WERI-Rb-1 (cell line): ENCODE data around the gene SS18L1.
A peak's percentile ranks its signal among the peaks of the same experiment; 100 is the strongest.

Source experiments
- DNase-seq: peaks from one replicate; pipeline ENCODE4 v3.0.0-alpha.2; 2020
- H3K27ac ChIP-seq: fragments of 250-450 bp; sonication (Bioruptor Pico); 2 replicates; pipeline ENCODE4 v1.5.1; 2020; ENCODE audit warnings: mild to moderate bottlenecking, moderate library complexity
- H3K27me3 ChIP-seq: fragments of 250-450 bp; sonication (Bioruptor Pico); 2 replicates; pipeline ENCODE4 v1.5.1; 2021; ENCODE audit warnings: mild to moderate bottlenecking, low read depth, moderate library complexity; ENCODE audit not compliant: insufficient read depth, severe bottlenecking
- H3K36me3 ChIP-seq: fragments of 250-450 bp; sonication (Bioruptor Pico); 2 replicates; pipeline ENCODE4 v1.5.1; 2020; ENCODE audit warnings: mild to moderate bottlenecking, moderate library complexity
- H3K4me3 ChIP-seq: 2 replicates; pipeline ENCODE4 v1.5.1; 2011; ENCODE audit warnings: low read depth, mild to moderate bottlenecking, control low read depth, low read length
- H3K9me3 ChIP-seq: fragments of 250-450 bp; sonication (Bioruptor Pico); 2 replicates; pipeline ENCODE4 v1.5.1; 2021; ENCODE audit warnings: mild to moderate bottlenecking, moderate library complexity; ENCODE audit not compliant: severe bottlenecking
- CTCF ChIP-seq: IDR thresholded peaks from 2 replicates; pipeline ENCODE4 v1.5.1; 2011; ENCODE audit warnings: low read depth, mild to moderate bottlenecking, control low read depth, inconsistent platforms, low read length

Gene SS18L1

GRCh38 chr20:62217913-62218773 is 74.6 kb downstream of the SS18L1 start:
- DNase-seq: no peak
- H3K9me3 ChIP-seq: no peaks in the 10 kb centered on the region
- no peak overlapping the region for H3K4me3 ChIP-seq
- no peaks in the 10 kb centered on the region for H3K27me3 ChIP-seq
- H3K27ac ChIP-seq: no peak overlapping the region
- TF ChIP-seq CTCF: no peak
- peaks cover 23% of the 10 kb centered on the region for H3K36me3 ChIP-seq

GRCh38 chr20:62219101-62219991 is 75.8 kb downstream of the SS18L1 start:
- Histone ChIP-seq H3K27me3 (no peaks in the 10 kb centered on the region), H3K9me3 (no peaks in the 10 kb centered on the region), H3K27ac (peak overlapping the region; percentile 66), H3K36me3 (peaks cover 23% of the 10 kb centered on the region), H3K4me3 (peak overlapping the region; percentile 79)
- TF ChIP-seq CTCF: no peak
- peak; percentile 78 for DNase-seq

GRCh38 chr20:62219992-62220665 is 76.6 kb downstream of the SS18L1 start, which contains the start of gene HRH3:
Gene HRH3, minus strand, starts transcription at chr20:62220278. Its CDS starts 308 bp downstream, at chr20:62219970.
- peak within 1 kb of the TSS; percentile 66 for H3K27ac ChIP-seq
- no peaks in the 10 kb centered on the region for H3K9me3 ChIP-seq
- no peak for TF ChIP-seq CTCF
- DNase-seq: peak; percentile 52
- peaks cover 18% of the 10 kb centered on the region for H3K36me3 ChIP-seq
- H3K27me3 ChIP-seq: no peaks in the 10 kb centered on the region
- H3K4me3 ChIP-seq: peak within 1 kb of the TSS; percentile 79

- H3K27ac ChIP-seq: no peak overlapping the region
- TF ChIP-seq CTCF: no peak; the same call in 1 of the 2 replicates
- no peaks in the 10 kb centered on the region for H3K9me3 ChIP-seq
- peak overlapping the region; percentile 51 for H3K4me3 ChIP-seq
- peaks cover 15% of the 10 kb centered on the region for H3K36me3 ChIP-seq
- no peaks in the 10 kb centered on the region for H3K27me3 ChIP-seq
- DNase-seq: peak; percentile 56
Observed at GRCh38 chr20:62220666-62221568, 77.3 kb downstream of the SS18L1 start.
